K562 (cell line): Measurements from ENCODE around the gene NR5A2. TPM values are rescaled to one million over a fixed set of nuclear protein-coding genes. Genes with fewer than 3 reads are reported as not detected.

Experiments used
- BCL6 ChIP-seq: fragments of 250-450 bp; sonication (Bioruptor Pico); IDR thresholded peaks from 2 replicates; pipeline ENCODE4 v1.4.0; 2020
- CEBPG ChIP-seq, 3 experiments: fragments of 200-800 bp in 1 of 3; sonication (Bioruptor generic) in 1 of 3; sonication (generic) in 1 of 3; formaldehyde crosslinking in 1 of 3; IDR thresholded peaks in 2 of 3; conservative IDR thresholded peaks in 1 of 3; 2 replicates each; pipeline versions ENCODE4 v1.6.1 to v1.8.0; 2016 to 2022; ENCODE audit warnings: missing compliant biosample characterization in 2 of 3, missing genetic modification characterization in 2 of 3, mild to moderate bottlenecking in 1 of 3, missing genetic modification reagents in 1 of 3
- CREBBP ChIP-seq: IDR thresholded peaks from one replicate; pipeline ENCODE4 v1.6.1; 2012; ENCODE audit warnings: low read depth, mild to moderate bottlenecking, control low read depth, inconsistent platforms, low read length
- EP300 ChIP-seq: IDR thresholded peaks from 2 replicates; pipeline ENCODE4 v1.6.1; 2012; ENCODE audit warnings: low read length, improper control_type of control experiment
- FOXJ3 ChIP-seq: sonication (generic); formaldehyde crosslinking; IDR thresholded peaks from 2 replicates; pipeline ENCODE4 v1.4.0; 2020; ENCODE audit warnings: mild to moderate bottlenecking, missing genetic modification reagents
- MCM3 ChIP-seq: fragments of 450-650 bp; IDR thresholded peaks from 2 replicates; pipeline ENCODE4 v1.6.1; 2016
- MXI1 ChIP-seq: IDR thresholded peaks from 2 replicates; pipeline ENCODE4 v1.6.1; 2011; ENCODE audit warnings: low read depth, mild to moderate bottlenecking, improper control_type of control experiment, low read length
- NFXL1 ChIP-seq: fragments of 450-650 bp; formaldehyde crosslinking; IDR thresholded peaks from 2 replicates; pipeline ENCODE4 v1.4.0; 2021; ENCODE audit warnings: mild to moderate bottlenecking
- RBM17 ChIP-seq: fragments of 200-400 bp; formaldehyde crosslinking; IDR thresholded peaks from 2 replicates; pipeline ENCODE4 v1.6.1; 2017; ENCODE audit warnings: low read depth, mild to moderate bottlenecking, low read length, borderline replicate concordance
- ZNF75A ChIP-seq: fragments of 450-650 bp; formaldehyde crosslinking; IDR thresholded peaks from 2 replicates; pipeline ENCODE4 v1.4.0; 2020; ENCODE audit warnings: mild to moderate bottlenecking
- polyA plus RNA-seq, 8 experiments: library from polyadenylated mRNA; depleted of rRNA in 4 of 8; stranded (reverse) in 5 of 8; unstranded in 3 of 8; fragments of >200 nt; fragmentation: Nextera tagmentation in 2 of 8; fragmentation: Illumina TruSeq in 1 of 8; extraction: Ambion mirVana in 2 of 8; extraction: Trizol in 1 of 8; gene quantifications; 2 replicates each; pipeline versions ENCODE4 v1.2.1 to v1.2.3, GENCODE V29; 2011 to 2014; ENCODE audit warnings: inconsistent platforms in 1 of 8, missing spikeins in 1 of 8
- total RNA-seq, 7 experiments: library from RNA; depleted of rRNA in 6 of 7; stranded (reverse); fragments of >200 nt in 6 of 7; fragmentation: Illumina TruSeq in 2 of 7; extraction: Trizol in 2 of 7; gene quantifications; 2 replicates each; pipeline versions ENCODE4 v1.2.1 to v1.2.3, GENCODE V29; 2011 to 2021; ENCODE audit warnings: low replicate concordance in 1 of 7
- TF ChIP-seq, protein P1 (sequence below): fragments of 250-450 bp; sonication (Bioruptor Pico); IDR thresholded peaks from 2 replicates; pipeline ENCODE4 v1.8.0; 2022; ENCODE audit warnings: moderate library complexity, mild to moderate bottlenecking, inconsistent platforms
- TF ChIP-seq, protein P2 (sequence below), 2 experiments: IDR thresholded peaks; 2 replicates each; pipeline ENCODE4 v1.6.1; 2012; ENCODE audit warnings: improper control_type of control experiment in 2 of 2, low read depth in 2 of 2, low read length in 2 of 2, borderline replicate concordance in 1 of 2

The NR5A2 gene
- total and polyA plus RNA-seq, 9 of the 15 experiments (the other 6 are each of a cell fraction or from before 2014, with no cell fraction given) = 0.13 to 0.40 (median 0.29) TPM

- TF ChIP-seq FOXJ3 (CRISPR knock-in tag) = no peak
- TF ChIP-seq RBM17 = no peak
- TF ChIP-seq CREBBP = no peak
- TF ChIP-seq EP300 = peak; percentile 87
- no peak for TF ChIP-seq CEBPG (CRISPR knock-in tag; IDR thresholded peaks at IDR 0.05)
- no peak for TF ChIP-seq CEBPG (tag; conservative IDR thresholded peaks at IDR 0.05 in 1 of 2, IDR thresholded peaks at IDR 0.05 in 1 of 2)
- TF ChIP-seq, protein P1, sequence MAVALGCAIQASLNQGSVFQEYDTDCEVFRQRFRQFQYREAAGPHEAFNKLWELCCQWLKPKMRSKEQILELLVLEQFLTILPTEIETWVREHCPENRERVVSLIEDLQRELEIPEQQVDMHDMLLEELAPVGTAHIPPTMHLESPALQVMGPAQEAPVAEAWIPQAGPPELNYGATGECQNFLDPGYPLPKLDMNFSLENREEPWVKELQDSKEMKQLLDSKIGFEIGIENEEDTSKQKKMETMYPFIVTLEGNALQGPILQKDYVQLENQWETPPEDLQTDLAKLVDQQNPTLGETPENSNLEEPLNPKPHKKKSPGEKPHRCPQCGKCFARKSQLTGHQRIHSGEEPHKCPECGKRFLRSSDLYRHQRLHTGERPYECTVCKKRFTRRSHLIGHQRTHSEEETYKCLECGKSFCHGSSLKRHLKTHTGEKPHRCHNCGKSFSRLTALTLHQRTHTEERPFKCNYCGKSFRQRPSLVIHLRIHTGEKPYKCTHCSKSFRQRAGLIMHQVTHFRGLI (CRISPR knock-in tag) = no peak
- TF ChIP-seq BCL6 = no peak
- TF ChIP-seq, protein P2, sequence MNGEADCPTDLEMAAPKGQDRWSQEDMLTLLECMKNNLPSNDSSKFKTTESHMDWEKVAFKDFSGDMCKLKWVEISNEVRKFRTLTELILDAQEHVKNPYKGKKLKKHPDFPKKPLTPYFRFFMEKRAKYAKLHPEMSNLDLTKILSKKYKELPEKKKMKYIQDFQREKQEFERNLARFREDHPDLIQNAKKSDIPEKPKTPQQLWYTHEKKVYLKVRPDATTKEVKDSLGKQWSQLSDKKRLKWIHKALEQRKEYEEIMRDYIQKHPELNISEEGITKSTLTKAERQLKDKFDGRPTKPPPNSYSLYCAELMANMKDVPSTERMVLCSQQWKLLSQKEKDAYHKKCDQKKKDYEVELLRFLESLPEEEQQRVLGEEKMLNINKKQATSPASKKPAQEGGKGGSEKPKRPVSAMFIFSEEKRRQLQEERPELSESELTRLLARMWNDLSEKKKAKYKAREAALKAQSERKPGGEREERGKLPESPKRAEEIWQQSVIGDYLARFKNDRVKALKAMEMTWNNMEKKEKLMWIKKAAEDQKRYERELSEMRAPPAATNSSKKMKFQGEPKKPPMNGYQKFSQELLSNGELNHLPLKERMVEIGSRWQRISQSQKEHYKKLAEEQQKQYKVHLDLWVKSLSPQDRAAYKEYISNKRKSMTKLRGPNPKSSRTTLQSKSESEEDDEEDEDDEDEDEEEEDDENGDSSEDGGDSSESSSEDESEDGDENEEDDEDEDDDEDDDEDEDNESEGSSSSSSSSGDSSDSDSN (IDR thresholded peaks at IDR 0.05; ENCODE audit: borderline replicate concordance in 1 of 2, low read depth in 2 of 2, low read length in 2 of 2) = no peak
- no peak for TF ChIP-seq NFXL1 (CRISPR knock-in tag)
- TF ChIP-seq ZNF75A (CRISPR knock-in tag) = no peak
- no peak for TF ChIP-seq MXI1
- TF ChIP-seq MCM3 = no peak
Observed at GRCh38 chr1:200226268-200226968, 198.9 kb downstream of the NR5A2 start (continued).
